C4-2B (cell line): ENCODE measurements around the gene WAPL.
A peak's percentile ranks its signal among the peaks of the same experiment; 100 is the strongest.
"Not testable (repeated sequence)": the region's sequence is repeated elsewhere in the genome, so short reads cannot be mapped to it uniquely, and the experiment has no call there.

Experiments used
- H3K27ac ChIP-seq: fragments of 450-650 bp; 2 replicates; pipeline ENCODE4 v1.5.1; 2017
- ZFX ChIP-seq: fragments of 450-650 bp; IDR thresholded peaks from 2 replicates; pipeline ENCODE4 v1.6.1; 2017
- TF ChIP-seq, protein P1 (sequence below): fragments of 450-650 bp; conservative IDR thresholded peaks from 2 replicates; pipeline ENCODE4 v1.5.1; 2017; ENCODE audit warnings: mild to moderate bottlenecking

WAPL gene

DNA sequence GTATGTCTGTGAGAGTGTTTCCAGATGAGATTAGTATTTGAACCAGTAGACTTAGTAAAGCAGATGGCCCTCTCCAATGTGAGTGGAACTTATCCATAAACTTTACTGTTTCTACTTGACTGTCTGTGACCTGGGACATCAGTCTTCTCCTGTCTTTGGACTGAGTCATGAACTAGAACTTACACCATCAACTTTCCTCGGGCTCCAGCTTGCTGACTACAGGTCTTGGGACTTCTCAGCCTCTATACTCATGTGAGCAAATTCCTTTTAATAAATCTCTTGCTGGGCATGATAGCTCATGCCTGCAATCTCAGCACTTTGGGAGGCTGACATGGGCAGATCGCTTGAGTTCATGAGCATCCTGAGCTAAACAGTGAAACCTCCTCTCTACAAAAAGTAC is 25.7 kb upstream of the WAPL start:
- TF ChIP-seq, protein P1, sequence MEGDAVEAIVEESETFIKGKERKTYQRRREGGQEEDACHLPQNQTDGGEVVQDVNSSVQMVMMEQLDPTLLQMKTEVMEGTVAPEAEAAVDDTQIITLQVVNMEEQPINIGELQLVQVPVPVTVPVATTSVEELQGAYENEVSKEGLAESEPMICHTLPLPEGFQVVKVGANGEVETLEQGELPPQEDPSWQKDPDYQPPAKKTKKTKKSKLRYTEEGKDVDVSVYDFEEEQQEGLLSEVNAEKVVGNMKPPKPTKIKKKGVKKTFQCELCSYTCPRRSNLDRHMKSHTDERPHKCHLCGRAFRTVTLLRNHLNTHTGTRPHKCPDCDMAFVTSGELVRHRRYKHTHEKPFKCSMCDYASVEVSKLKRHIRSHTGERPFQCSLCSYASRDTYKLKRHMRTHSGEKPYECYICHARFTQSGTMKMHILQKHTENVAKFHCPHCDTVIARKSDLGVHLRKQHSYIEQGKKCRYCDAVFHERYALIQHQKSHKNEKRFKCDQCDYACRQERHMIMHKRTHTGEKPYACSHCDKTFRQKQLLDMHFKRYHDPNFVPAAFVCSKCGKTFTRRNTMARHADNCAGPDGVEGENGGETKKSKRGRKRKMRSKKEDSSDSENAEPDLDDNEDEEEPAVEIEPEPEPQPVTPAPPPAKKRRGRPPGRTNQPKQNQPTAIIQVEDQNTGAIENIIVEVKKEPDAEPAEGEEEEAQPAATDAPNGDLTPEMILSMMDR, result no peak
- TF ChIP-seq ZFX, result no peak

DNA sequence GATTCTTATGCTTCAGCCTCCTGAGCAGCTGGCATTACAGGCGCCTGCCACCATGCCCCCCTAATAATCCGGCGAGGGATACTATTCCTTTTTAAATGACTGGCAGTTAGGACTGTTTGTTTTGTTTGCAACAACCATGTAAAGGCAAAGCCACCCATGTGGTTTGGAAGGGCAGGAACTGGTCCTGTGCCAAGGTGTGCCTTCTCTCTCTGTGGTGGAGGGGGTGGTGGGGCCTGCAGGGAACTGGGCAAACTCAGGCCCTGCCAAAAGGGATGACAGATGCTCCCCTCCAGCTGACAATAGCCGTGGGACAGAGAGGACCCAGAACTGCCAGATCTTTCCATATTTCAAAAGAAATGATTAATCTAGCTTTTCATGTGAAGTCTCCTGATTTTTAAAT is 23.5 kb upstream of the WAPL start:
- no peak for TF ChIP-seq ZFX
- no peak overlapping the region for H3K27ac ChIP-seq

More for the DNA sequence above, 25.7 kb upstream of the WAPL start:
- no peak overlapping the region for H3K27ac ChIP-seq

DNA sequence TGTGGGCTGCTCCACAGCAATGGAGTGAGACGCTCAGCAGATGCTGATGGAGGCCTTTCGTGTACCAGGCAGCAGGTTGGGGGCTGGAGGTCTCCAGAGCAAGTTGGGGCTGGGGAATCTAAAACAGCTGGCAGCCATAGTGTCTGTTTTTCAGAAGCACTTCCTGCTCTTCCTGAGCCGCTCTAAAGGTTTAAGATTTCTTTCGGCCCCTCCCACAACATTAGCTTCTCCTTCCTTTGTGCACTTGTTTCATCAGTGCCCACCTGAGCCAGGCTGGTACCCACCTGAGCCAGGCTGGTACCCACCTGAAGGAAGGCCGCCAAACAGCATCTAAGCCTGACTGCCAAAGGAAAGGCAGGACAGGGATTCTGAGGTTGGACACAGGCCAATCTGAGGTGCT is 18.4 kb upstream of the WAPL start:
- H3K27ac ChIP-seq, result no peak overlapping the region
- TF ChIP-seq ZFX, result no peak
- TF ChIP-seq, protein P1, result no peak

DNA sequence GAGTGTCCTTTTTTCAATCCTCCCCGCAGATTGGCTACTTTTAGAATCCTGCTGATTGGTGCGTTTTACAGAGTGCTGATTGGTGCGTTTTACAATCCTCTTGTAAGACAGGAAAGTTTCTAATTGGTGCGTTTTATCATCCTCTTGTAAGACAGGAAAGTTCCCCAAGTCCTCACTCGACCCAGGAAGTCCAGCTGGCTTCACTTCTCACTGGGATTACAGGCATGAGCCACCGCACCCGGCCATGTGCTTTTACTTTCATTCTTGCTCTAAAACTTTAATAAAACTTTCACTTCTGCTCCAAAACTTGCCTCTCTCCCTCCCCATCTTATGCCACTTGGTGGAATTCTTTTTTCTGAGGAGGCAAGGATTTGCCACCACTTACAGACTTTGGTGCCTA is 17.0 kb upstream of the WAPL start:
- no peak overlapping the region for H3K27ac ChIP-seq
- no peak for TF ChIP-seq ZFX

DNA sequence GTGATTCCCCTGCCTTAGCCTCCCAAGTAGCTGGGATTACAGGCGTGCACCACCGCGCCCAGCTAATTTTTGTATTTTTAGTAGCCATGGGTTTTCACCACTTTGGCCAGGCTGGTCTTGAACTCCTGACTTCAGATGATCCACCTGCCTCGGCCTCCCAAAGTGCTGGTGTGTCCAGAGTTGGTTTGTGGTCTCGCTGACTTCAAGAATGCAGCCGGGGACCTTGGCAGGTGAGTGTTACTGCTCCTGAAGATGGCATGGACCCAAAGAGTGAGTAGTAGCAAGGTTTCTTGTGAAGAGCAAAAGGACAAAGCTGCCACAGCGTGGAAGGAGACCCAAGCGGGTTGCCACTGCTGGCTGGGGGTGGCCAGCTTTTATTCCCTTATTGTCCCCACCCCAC is 16.4 kb upstream of the WAPL start:
- H3K27ac ChIP-seq, result not testable (repeated sequence)

DNA sequence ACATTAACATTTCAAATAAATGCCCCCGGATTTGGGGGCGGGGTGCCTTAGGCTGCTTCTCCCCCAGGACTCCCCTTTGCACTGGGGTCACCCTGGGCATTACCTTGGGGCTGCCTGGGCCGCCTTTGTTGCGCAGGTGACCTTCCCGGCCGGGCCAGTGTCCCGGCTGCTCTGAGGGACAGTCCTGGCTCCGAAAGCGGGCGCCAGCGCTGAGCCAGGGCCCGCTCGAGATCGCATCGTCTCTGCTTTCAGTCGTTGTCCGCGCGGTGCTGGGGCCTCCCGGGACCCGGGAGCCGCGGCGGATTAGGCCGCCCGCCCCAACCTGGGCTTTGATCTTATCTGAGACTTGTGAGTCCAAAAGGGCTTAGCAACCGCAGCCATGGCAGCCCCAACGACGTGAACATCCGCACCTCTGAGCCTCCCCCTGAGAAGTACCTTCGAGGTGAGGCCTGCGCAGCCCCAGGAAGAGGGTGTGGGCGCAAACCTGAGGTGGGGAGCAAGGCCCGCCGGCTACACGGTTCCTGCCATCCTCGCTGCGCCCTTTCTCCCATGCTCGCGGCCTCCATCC is 14.8 kb upstream of the WAPL start:
- peak overlapping the region; percentile 73 for H3K27ac ChIP-seq
- no peak for TF ChIP-seq ZFX
- TF ChIP-seq, protein P1, result no peak

DNA sequence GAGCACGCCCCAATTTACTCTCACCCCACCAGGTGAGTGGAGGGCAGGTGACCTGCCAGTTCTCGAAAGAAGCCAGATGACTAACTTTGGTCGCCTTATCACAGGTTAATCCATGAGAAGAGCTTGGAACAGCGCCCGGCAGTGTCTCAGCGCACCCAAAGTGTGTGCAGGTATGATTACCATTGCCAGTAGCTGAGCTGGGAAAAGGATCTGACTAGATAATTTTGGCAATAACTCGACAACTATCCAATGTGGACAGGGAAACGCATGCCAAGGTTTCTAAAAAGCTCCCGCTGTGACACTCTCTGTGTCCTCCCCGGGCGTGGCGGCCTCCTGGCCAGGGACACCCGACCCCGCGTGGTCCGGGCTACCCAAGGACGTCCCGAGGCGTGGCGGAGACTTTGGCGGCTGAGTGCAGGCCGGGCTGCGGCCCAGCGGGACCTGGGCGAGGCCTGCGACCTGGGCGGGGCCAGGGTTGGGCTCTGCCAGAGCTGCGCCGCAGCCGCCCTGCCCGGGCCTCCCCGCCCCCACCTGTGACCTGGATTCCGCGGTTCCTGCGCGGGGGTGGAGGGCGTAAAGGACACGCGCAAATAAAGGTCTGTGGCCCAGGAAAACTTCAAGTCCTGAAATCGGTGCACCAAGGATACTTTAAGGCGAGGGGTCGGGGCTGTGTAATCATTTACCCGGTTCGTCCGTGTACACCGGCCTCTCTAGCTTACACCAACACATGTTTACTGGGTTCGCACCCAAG is 13.7 kb upstream of the WAPL start:
- peak overlapping the region; percentile 73 for H3K27ac ChIP-seq
- 0 out of 2 replicates have a peak, but pooled peaks have one; percentile 16 for TF ChIP-seq ZFX
- TF ChIP-seq, protein P1, result no peak

DNA sequence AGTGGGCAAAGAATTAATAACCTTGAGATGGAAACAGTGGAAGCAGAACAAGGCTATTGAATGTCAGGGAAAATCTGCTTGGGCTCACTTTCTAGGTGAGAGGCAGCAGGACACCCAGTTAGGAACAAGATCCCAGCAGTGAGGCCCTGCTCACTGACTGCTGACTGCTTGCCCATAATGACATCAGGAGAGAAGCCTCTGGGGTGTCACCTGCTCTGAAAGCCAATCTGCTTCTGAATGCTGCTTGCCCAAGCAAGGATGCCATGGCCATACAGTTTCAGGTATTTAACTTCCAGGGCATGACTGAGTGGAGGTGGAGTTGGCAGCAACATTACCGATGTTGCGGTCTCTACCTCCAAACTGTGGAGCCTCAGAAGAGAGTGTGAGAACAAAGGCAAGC is 11.7 kb upstream of the WAPL start:
- no peak for TF ChIP-seq ZFX
- TF ChIP-seq, protein P1, result no peak

DNA sequence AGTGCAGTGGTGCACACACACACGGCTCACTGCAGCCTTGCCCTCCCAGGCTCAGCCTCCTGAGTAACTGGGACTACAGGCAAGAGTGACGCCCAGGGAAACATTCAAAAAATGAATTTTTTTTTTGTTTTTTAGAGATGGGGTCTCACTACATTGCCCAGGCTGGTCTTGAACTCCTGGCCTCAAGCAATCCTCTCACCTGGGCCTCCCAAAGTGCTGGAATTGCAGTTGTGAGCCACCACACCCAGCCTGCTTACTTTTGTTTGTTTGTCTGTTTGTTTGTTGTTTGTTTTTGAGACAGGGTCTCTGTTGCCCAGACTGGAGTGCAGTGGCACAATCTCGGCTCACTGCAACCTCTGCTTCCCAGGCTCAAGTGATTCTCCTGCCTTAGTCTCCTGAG is 7.1 kb upstream of the WAPL start:
- H3K27ac ChIP-seq, result not testable (repeated sequence)

More for the DNA sequence above, 11.7 kb upstream of the WAPL start:
- H3K27ac ChIP-seq, result no peak overlapping the region
